T47D (cell line): ENCODE data around the gene MRC1.

Experiments used
- DNase-seq, 2 experiments: peaks; one replicate each; pipeline versions ENCODE4 v3.0.0 to v3.0.0-alpha.2; 2011 to 2012; ENCODE audit warnings: low read depth in 1 of 2, low spot score in 1 of 2
- JUND ChIP-seq: IDR thresholded peaks from 2 replicates; pipeline ENCODE4 v1.6.1; 2012; ENCODE audit warnings: low read depth
- in situ Hi-C: cut with HindIII; loops from 2 replicates; pipeline ENCODE4 v1.10.0; 2016; ENCODE audit warnings: low sequenced_read_pairs, low pct_unique_long_range_greater_than_20kb

MRC1 gene

GRCh38 chr10:17867056-17867455 is 57.9 kb downstream of the MRC1 start:
- TF ChIP-seq JUND, result no peak
- no peak for DNase-seq
- in situ Hi-C loops, result no loop called here

- in situ Hi-C loops, result no loop called here
Measured at GRCh38 chr10:17871036-17871435, 61.9 kb downstream of the MRC1 start.

GRCh38 chr10:17872191-17873091 is 63.3 kb downstream of the MRC1 start:
- in situ Hi-C loops, result no loop called here
- DNase-seq, result peak in 1 of 2 experiments; percentile 50

More at GRCh38 chr10:17871036-17871435, 61.9 kb downstream of the MRC1 start:
- no peak for TF ChIP-seq JUND
- no peak for DNase-seq

GRCh38 chr10:17873946-17874345 is 64.8 kb downstream of the MRC1 start:
- in situ Hi-C loops, result no loop called here
- no peak for TF ChIP-seq JUND
- DNase-seq, result no peak

More at GRCh38 chr10:17872191-17873091, 63.3 kb downstream of the MRC1 start:
- TF ChIP-seq JUND, result no peak

- in situ Hi-C loops, result no loop called here
- no peak for DNase-seq
- TF ChIP-seq JUND, result no peak
Measured at GRCh38 chr10:17877121-17877520, 68.0 kb downstream of the MRC1 start.

GRCh38 chr10:17878896-17879295 is 69.7 kb downstream of the MRC1 start:
- no peak for TF ChIP-seq JUND
- in situ Hi-C loops, result no loop called here
- no peak for DNase-seq

GRCh38 chr10:17880601-17881000 is 71.5 kb downstream of the MRC1 start:
- no peak for TF ChIP-seq JUND
- in situ Hi-C loops, result no loop called here
- DNase-seq, result no peak

GRCh38 chr10:17882557-17882956 is 73.4 kb downstream of the MRC1 start:
- in situ Hi-C loops, result no loop called here
- TF ChIP-seq JUND, result no peak
- no peak for DNase-seq

- no peak for TF ChIP-seq JUND
Measured at GRCh38 chr10:17883621-17884020, 74.5 kb downstream of the MRC1 start.

GRCh38 chr10:17888189-17888588 is 79.0 kb downstream of the MRC1 start:
- in situ Hi-C loops, result no loop called here
- no peak for DNase-seq

More at GRCh38 chr10:17883621-17884020, 74.5 kb downstream of the MRC1 start:
- in situ Hi-C loops, result no loop called here
- DNase-seq, result no peak

GRCh38 chr10:17891435-17891834 is 82.3 kb downstream of the MRC1 start:
- in situ Hi-C loops, result no loop called here
- TF ChIP-seq JUND, result no peak

More at GRCh38 chr10:17888189-17888588, 79.0 kb downstream of the MRC1 start:
- TF ChIP-seq JUND, result no peak

GRCh38 chr10:17904564-17904963 is 95.4 kb downstream of the MRC1 start:
- in situ Hi-C loops, result no loop called here
- DNase-seq, result no peak
- TF ChIP-seq JUND, result no peak

More at GRCh38 chr10:17891435-17891834, 82.3 kb downstream of the MRC1 start:
- no peak for DNase-seq

- no peak for DNase-seq
- in situ Hi-C loops, result no loop called here
- TF ChIP-seq JUND, result no peak
Measured at GRCh38 chr10:17905491-17905890, 96.3 kb downstream of the MRC1 start.
